Posterior vena cava (tissue), 2 donors: Measurements from ENCODE around the gene LRRC43. TPM values are rescaled to one million over a fixed set of nuclear protein-coding genes. Genes with fewer than 3 reads are reported as not detected.
"Not testable (repeated sequence)": the region's sequence is repeated elsewhere in the genome, so short reads cannot be mapped to it uniquely, and the experiment has no call there.

Experiments
- DNase-seq: peaks from one replicate; pipeline ENCODE4 v3.0.0-alpha.2; 2020; ENCODE audit warnings: low spot score
- intact Hi-C, 2 donors: fragments of 100-400 bp; cut with DNase I; formaldehyde crosslinking; loops; one replicate each; pipeline versions ENCODE4 v1.14.1 to v1.14.2; 2022 to 2023
- total RNA-seq, 2 donors: library from RNA; stranded (reverse); fragmentation: NEBNext Ultra II Directional; extraction: Animal tissue kit (Norgen Biotek cat#: 25700); gene quantifications; one replicate each; pipeline ENCODE4 v1.2.1, GENCODE V29; 2021
- donor health status: DM: yes; HTN: yes; CAD: no.
- donor health status: DM: yes; HTN: yes; CAD: no.

LRRC43 gene
- total RNA-seq, 2 donors from 2014 or later: 0.60 TPM; not detected in 1

GRCh38 chr12:122150127-122150681 is 32.7 kb upstream of the LRRC43 start:
- intact Hi-C loops: no loop called here
- peak; percentile 28 for DNase-seq

DNA sequence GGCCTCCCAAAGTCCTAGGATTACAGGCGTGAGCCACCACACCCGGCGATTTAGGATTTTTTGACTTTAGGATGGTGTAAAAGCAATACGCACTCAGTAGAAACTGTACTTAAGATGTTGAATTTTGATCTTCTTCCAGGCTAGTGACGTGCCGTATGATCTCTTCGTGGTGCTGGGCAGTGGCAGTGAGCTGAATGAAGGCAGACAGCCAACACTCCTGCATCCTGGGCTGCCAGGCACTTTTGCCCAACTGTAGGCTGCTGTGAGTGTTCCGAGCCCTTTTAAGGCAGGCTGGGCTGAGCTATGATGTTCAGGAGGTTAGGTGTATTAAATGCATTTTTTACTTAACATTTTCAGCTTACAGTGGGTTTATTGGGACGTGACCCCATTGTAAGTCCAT is 30.2 kb upstream of the LRRC43 start:
- intact Hi-C loops: no loop called here
- DNase-seq: no peak

DNA sequence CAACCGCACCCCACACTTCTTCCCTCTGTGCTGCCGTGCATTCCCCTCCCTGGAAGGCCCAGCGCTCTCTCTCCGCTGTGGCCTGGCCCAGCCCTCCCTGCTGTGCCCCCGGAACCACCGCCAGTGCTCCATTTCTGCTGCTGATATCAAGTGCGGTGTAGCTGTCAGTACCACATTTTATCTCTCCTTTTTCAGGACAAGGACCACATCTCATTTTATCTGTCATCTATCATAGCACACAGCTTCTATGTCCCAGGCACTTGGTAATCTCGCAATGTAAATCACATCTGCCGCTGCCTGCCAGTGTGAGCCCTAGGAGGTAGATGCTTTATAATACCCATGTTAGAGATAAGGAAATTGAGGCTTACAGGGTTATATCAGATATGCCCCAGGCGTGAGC is 27.2 kb upstream of the LRRC43 start:
- no peak for DNase-seq
- intact Hi-C loops: no loop called here

DNA sequence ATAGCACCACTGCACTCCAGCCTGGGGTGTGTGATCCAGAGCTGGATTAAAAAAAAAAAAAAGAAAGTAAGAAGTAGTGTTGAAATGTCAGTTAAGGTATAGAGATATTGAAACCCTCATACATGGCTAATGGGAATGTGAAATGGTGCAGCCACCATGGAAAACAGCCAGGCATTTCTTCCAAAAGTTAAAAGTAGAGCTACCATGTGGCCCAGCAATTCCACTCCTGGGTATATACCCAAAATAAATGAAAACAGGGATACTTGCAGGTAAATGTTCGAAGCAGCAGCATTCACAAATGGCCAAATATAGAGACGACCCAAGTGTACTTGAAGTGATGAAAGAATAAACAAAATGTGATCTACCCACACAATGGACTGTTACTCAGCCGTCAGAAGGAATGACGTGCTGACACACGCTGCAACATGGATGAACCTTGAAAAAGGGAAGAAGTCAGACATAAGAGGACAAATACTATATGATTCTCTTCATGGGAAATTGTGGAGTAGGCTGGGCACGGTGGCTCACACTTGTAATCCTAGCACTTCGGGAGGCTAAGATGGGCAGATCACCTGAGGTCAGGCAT is 24.1 kb upstream of the LRRC43 start:
- no peak for DNase-seq
- intact Hi-C loops: no loop called here

GRCh38 chr12:122159882-122160281 is 23.0 kb upstream of the LRRC43 start:
- DNase-seq: no peak
- intact Hi-C loops: no loop called here

GRCh38 chr12:122160761-122161160 is 22.2 kb upstream of the LRRC43 start:
- intact Hi-C loops: no loop called here
- no peak for DNase-seq

- no peak for DNase-seq
- intact Hi-C loops: no loop called here
Observed at GRCh38 chr12:122161682-122162081, 21.2 kb upstream of the LRRC43 start.

GRCh38 chr12:122162976-122163375 is 19.9 kb upstream of the LRRC43 start:
- intact Hi-C loops: no loop called here

DNA sequence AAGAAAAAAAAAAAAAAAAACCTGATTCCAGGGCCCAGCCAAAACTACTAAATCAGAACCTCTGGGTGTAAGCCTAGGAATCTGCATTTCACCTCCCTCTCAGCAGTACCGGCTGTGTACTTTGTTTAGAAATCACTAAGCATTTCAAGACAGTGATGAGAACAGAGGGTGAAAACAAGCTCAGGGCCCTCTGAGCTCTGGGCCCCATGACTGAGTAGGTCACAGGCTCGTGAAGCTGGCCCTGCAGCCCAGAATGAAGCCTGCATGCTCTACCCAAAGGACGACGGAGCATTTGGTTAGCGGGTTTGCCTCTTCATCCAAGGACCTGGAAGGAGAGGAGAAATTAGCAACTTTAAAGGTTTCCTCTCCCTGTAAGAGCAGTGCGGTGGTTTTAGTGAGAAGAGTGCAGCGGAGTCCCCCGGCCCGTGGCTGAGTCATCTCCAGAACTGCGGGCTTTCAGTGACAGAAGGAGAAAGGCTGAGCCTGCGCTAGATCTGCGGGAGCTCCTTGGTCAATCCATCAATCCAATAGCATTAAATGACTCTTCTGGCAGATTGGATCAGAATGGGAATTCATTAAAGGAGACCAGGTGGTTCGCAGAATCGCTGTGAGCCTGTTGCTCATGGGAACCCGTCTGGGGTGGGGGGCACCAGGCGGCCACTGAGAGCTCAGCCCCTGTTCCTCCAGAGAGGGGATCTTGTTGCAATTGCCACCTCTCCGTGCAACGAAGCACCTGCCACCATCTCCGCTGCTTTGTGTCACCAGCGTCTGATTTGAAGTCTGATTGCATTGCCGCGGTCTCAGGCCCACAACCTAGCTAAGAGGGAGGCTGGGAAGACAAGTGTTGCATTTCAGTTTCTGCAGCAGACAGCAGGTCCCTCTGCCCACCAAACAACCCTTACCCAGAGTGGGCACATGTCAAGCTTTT is 16.2 kb upstream of the LRRC43 start:
- no peak for DNase-seq

More at GRCh38 chr12:122162976-122163375, 19.9 kb upstream of the LRRC43 start:
- DNase-seq: no peak

GRCh38 chr12:122167356-122167925 is 15.5 kb upstream of the LRRC43 start:
- DNase-seq: no peak

More for the DNA sequence above, 16.2 kb upstream of the LRRC43 start:
- intact Hi-C loops: no loop called here

GRCh38 chr12:122168492-122168891 is 14.4 kb upstream of the LRRC43 start:
- DNase-seq: no peak
- intact Hi-C loops: no loop called here

More at GRCh38 chr12:122167356-122167925, 15.5 kb upstream of the LRRC43 start:
- intact Hi-C loops: no loop called here

- no peak for DNase-seq
- intact Hi-C loops: no loop called here
Observed at GRCh38 chr12:122171399-122171798, 11.5 kb upstream of the LRRC43 start.

- no peak for DNase-seq
- intact Hi-C loops: no loop called here
Observed at GRCh38 chr12:122172262-122172939, 10.5 kb upstream of the LRRC43 start.

DNA sequence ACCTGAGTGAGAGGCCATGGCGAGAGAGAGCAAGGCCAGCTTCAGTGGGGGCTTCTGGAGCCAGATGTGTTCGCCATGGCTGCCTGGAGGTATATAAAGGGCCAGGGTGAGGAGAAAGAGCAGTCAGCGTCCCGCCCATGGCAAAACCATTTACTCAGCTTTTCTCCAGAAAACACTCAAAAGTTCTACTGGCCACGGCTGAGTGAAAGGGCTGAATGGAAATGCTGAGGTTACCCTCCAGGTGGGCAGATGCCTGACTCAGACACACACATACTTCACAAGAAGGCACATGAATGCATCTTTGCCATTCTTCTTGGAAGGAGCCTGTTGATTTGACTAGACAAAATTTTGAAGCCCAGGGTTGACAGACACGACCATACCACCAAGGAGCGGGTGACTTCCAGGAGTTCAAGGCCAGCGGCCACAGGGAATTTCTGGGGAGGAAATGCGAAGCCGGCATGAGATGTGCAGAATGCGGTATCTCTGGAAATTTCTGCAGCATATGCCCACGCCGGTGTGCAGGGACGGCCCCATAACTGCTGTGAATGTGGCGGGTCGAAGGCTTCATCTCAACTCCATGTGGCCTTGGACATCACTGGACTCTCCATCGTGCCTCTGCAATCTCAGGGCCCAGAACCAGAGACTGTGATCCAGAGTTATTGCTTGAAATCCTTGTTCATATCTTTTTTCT is 8.6 kb upstream of the LRRC43 start, which contains the start of gene IL31:
TSS of gene IL31 (minus strand) at position 67 of the 691 bp plus-strand sequence. CDS start at position 18, 49 bp downstream.
- no peak for DNase-seq
- intact Hi-C loops: no loop called here

GRCh38 chr12:122176473-122176872 is 6.5 kb upstream of the LRRC43 start:
- intact Hi-C loops: not testable (repeated sequence)

DNA sequence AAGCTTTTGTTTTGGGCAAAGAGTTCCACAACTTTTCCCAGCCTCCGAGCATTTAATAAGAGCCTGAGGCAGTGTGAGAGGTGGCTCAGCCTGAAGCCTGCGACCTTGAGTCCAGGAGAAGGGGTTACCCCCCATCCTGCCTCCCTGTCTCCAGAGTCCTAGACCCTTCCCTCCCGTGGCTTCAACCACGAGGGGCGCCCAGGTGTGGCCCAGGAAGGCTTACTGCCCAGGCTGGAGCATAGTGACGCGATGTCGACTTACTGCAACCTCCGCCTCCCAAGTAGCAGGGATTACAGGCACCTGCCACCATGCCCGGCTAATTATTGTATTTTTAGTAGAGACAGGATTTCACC is 641 bp downstream of the LRRC43 start:
- DNase-seq: no peak
- intact Hi-C loops: no loop called here

More at GRCh38 chr12:122176473-122176872, 6.5 kb upstream of the LRRC43 start:
- not testable (repeated sequence) for DNase-seq

DNA sequence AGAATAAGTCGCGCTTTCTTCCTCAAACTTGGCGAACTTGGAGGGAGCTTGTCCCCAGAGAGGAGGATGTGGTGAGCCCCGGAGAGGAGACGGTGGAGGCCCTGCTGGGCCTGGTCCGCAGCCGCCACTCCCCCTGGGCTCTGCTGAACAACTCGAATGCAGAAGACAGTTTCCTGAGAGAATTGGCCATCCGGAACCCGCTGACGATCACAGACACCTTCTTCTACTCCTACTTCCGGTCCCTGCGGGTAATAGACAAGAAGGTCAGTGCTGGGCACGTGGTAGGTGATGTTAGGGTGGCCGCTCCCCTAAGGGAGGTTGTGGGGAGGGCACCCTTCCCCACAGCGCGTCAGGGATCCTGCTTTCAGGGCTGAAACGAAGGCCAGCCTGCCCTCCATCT is 1.6 kb downstream of the LRRC43 start:
- intact Hi-C loops: no loop called here
- no peak for DNase-seq

DNA sequence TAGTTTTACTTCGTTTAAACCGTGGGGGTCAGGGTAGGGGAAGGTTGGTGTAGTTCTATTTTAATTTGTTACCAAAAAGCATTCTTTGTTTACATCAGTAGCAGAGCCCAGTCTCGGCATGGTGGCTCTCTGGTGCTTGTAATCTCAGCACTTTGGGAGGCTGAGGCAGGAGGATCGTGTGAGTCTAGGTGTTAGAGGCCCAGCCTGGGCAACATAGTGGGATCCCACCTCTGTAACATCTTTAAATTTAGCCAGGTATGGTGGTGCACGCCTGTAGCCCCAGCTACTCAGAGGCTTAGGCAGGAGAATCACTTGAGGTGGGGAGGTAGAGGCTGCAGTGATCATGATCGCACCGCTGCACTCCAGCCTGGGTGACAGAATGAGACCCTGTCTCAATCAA is 2.2 kb downstream of the LRRC43 start:
- DNase-seq: no peak
- intact Hi-C loops: no loop called here
